Brain microvascular endothelial cell (primary cell): Measurements from ENCODE around the gene LRRC25.
"Not testable (repeated sequence)": the region's sequence is repeated elsewhere in the genome, so short reads cannot be mapped to it uniquely, and the experiment has no call there.

Experiments used
- DNase-seq: peaks from one replicate; pipeline ENCODE4 v3.0.0-alpha.2; 2020
- H3K27ac ChIP-seq: fragments of 250-450 bp; sonication (Bioruptor Pico); 2 replicates; pipeline ENCODE4 v1.5.1; 2020; ENCODE audit warnings: mild to moderate bottlenecking, moderate library complexity
- H3K27me3 ChIP-seq: fragments of 250-450 bp; sonication (Bioruptor Pico); replicated peaks from 2 replicates; pipeline ENCODE4 v1.5.1; 2020; ENCODE audit warnings: mild to moderate bottlenecking
- H3K36me3 ChIP-seq: fragments of 250-450 bp; sonication (Bioruptor Pico); replicated peaks from 2 replicates; pipeline ENCODE4 v1.5.1; 2020; ENCODE audit warnings: mild to moderate bottlenecking
- H3K4me3 ChIP-seq: 2 replicates; pipeline ENCODE4 v1.5.1; 2011; ENCODE audit warnings: low read depth, mild to moderate bottlenecking, control low read depth, low read length, moderate library complexity
- in situ Hi-C: cut with HindIII; loops from 2 replicates; pipeline ENCODE4 v1.10.0; 2017; ENCODE audit warnings: low sequenced_read_pairs, low pct_ligation_motif_present
- TF ChIP-seq, protein P1 (sequence below): IDR thresholded peaks from 2 replicates; pipeline ENCODE4 v1.5.1; 2011; ENCODE audit warnings: low read depth, mild to moderate bottlenecking, moderate library complexity, low read length, control low read depth, inconsistent platforms; ENCODE audit errors: missing control alignments

Gene LRRC25

DNA sequence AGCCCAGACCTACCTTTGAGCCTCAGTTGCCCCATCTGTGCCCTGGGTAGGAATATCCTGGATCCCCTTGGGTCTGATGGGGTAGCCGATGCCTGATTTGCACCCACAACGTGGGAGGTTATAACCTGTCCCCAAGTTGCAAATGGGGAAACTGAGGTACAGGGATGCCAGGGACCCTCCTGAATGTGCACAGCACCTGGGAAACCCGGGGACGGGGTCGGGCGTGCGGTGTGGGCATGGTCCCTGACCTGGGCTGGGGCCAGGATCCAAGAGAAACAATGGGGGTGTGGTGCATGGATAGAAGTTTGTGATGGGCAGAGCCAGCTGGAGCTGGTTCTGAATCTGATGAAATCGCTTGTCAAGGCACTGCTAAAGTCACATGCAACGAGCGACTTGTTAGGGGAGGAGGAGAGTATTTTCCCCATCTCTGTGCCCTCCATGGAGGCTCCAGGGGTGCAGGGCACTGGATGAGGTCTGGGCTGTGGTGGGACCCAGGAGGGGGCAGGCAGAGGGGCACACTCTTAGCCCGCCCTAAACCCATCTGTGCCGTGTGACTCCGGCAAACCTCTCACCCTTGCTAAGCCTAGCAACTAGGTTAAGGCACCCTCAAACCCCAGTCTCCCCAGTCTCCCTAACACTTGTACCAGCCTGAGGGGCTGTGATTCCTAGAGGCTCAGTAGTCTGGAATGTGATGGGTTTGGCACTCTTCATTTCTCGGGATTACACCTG is 10.7 kb downstream of the LRRC25 start:
- H3K27me3 ChIP-seq: no peaks in the 10 kb centered on the region
- in situ Hi-C loops: no loop called here
- TF ChIP-seq, protein P1, sequence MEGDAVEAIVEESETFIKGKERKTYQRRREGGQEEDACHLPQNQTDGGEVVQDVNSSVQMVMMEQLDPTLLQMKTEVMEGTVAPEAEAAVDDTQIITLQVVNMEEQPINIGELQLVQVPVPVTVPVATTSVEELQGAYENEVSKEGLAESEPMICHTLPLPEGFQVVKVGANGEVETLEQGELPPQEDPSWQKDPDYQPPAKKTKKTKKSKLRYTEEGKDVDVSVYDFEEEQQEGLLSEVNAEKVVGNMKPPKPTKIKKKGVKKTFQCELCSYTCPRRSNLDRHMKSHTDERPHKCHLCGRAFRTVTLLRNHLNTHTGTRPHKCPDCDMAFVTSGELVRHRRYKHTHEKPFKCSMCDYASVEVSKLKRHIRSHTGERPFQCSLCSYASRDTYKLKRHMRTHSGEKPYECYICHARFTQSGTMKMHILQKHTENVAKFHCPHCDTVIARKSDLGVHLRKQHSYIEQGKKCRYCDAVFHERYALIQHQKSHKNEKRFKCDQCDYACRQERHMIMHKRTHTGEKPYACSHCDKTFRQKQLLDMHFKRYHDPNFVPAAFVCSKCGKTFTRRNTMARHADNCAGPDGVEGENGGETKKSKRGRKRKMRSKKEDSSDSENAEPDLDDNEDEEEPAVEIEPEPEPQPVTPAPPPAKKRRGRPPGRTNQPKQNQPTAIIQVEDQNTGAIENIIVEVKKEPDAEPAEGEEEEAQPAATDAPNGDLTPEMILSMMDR: no peak
- DNase-seq: no peak
- H3K27ac ChIP-seq: no peak overlapping the region
- peak overlapping the region; percentile 78 for H3K4me3 ChIP-seq
- peaks cover 20% of the 10 kb centered on the region for H3K36me3 ChIP-seq

- in situ Hi-C loops: no loop called here
- Histone ChIP-seq H3K27me3 (no peaks in the 10 kb centered on the region), H3K27ac (no peak within 1 kb of the TSS), H3K36me3 (peaks cover 20% of the 10 kb centered on the region), H3K4me3 (peak within 1 kb of the TSS; percentile 78)
- TF ChIP-seq, protein P1: peak; percentile 85
- peak; percentile 91 for DNase-seq
Measured at GRCh38 chr19:18385675-18386542, 11.5 kb downstream of the LRRC25 start, which contains the start of gene GDF15. GDF15 (plus strand) TSS chr19:18386158; CDS start chr19:18386190, 32 bp downstream.

- in situ Hi-C loops: no loop called here
- TF ChIP-seq, protein P1: no peak
- no peak overlapping the region for H3K27ac ChIP-seq
- no peak overlapping the region for H3K4me3 ChIP-seq
- DNase-seq: no peak
- H3K27me3 ChIP-seq: no peaks in the 10 kb centered on the region
- H3K36me3 ChIP-seq: peaks cover 20% of the 10 kb centered on the region
Measured at GRCh38 chr19:18385359-18385674, 12.1 kb downstream of the LRRC25 start.

- DNase-seq: no peak
- Histone ChIP-seq H3K27ac (no peak overlapping the region), H3K36me3 (peaks cover 18% of the 10 kb centered on the region), H3K4me3 (no peak overlapping the region), H3K27me3 (no peaks in the 10 kb centered on the region)
- in situ Hi-C loops: no loop called here
- TF ChIP-seq, protein P1: no peak
Measured at GRCh38 chr19:18384775-18385174, 12.6 kb downstream of the LRRC25 start.

GRCh38 chr19:18383622-18384021 is 13.8 kb downstream of the LRRC25 start:
- H3K36me3 ChIP-seq, in situ Hi-C loops, DNase-seq, H3K27me3 ChIP-seq, H3K4me3 ChIP-seq, H3K27ac ChIP-seq: not testable (repeated sequence)

DNA sequence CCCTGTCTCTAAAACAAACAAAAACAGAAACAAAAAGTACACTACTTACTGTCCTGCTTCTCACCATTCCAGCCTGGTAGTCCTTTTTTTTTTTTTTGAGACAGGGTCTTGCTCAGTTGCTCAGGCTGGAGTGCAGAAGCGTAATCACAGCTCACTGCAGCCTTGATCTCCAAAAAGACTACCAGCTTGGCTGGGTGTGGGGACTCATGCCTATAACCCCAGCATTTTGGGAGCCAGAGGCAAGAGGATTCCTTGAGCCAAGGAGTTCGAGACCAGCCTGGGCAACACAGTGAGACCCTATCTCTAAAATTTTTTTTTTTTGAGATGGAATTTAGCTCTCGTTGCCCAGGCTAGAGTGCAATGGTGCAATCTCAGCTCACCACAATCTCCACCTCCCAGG is 16.6 kb downstream of the LRRC25 start:
- Histone ChIP-seq H3K4me3 (no peak overlapping the region), H3K27me3 (no peaks in the 10 kb centered on the region), H3K36me3 (no peaks in the 10 kb centered on the region), H3K27ac (no peak overlapping the region)
- TF ChIP-seq, protein P1: no peak
- no peak for DNase-seq
- in situ Hi-C loops: no loop called here
